CD4-positive, alpha-beta T cell (primary cell): ENCODE data around the gene TXNDC5. TPM values are rescaled to one million over a fixed set of nuclear protein-coding genes. Genes with fewer than 3 reads are reported as not detected.
"Not testable (repeated sequence)": the region's sequence is repeated elsewhere in the genome, so short reads cannot be mapped to it uniquely, and the experiment has no call there.

Experiments
- ATAC-seq: fragments of 200-7000 bp; cut with Tn5 transposase; one replicate; pipeline ENCODE4 v1.10.0; 2022; ENCODE audit warnings: mild to moderate bottlenecking; ENCODE audit not compliant: poor library complexity
- CTCF ChIA-PET: fragments of 350-600 bp; sonication (Branson Sonifier 250); formaldehyde crosslinking; loops from one replicate; lab custom pipeline; 2021; ENCODE audit warnings: antibody characterized with exemption, inconsistent platforms; lab: Charles Lee
- POLR2A ChIA-PET: fragments of 350-600 bp; sonication (Branson Sonifier 250); formaldehyde crosslinking; loops from one replicate; lab custom pipeline; 2021; ENCODE audit warnings: antibody characterized with exemption, inconsistent platforms; lab: Charles Lee
- DNase-seq, 14 experiments: peaks; one replicate each; pipeline ENCODE4 v3.0.0-alpha.2; 2013 to 2020; ENCODE audit warnings: mixed read lengths in 2 of 14
- H3K27ac ChIP-seq, 2 donors: one replicate each; pipeline versions ENCODE4 v1.5.1 to v1.7.0; 2013; ENCODE audit warnings: low read length in 2 of 2, low read depth in 1 of 2, mild to moderate bottlenecking in 1 of 2
- H3K27me3 ChIP-seq, 2 experiments: 1 replicate in 1 of 2; 2 replicates in 1 of 2; pipeline versions ENCODE4 v1.6.1 to v1.7.0; 2013; ENCODE audit warnings: low read length in 2 of 2, control low read depth in 1 of 2, mild to moderate bottlenecking in 1 of 2, moderate library complexity in 1 of 2; ENCODE audit not compliant: insufficient read depth in 2 of 2, control insufficient read depth in 1 of 2
- H3K36me3 ChIP-seq: one replicate; pipeline ENCODE4 v1.6.1; 2013; ENCODE audit warnings: low read length, control low read depth; ENCODE audit not compliant: insufficient read depth
- H3K4me1 ChIP-seq: one replicate; pipeline ENCODE4 v1.6.1; 2013; ENCODE audit warnings: low read length, control low read depth; ENCODE audit not compliant: insufficient read depth
- H3K4me3 ChIP-seq: one replicate; pipeline ENCODE4 v1.5.1; 2013; ENCODE audit warnings: mild to moderate bottlenecking, low read length, moderate library complexity
- H3K9me3 ChIP-seq, 2 experiments: 1 replicate in 1 of 2; 2 replicates in 1 of 2; pipeline versions ENCODE4 v1.6.1 to v1.7.0; 2013; ENCODE audit warnings: low read length in 2 of 2, mild to moderate bottlenecking in 2 of 2, control low read depth in 1 of 2, moderate library complexity in 1 of 2; ENCODE audit not compliant: control insufficient read depth in 1 of 2, insufficient read depth in 1 of 2
- H3K27ac Mint-ChIP-seq: one replicate; pipeline ENCODE4 v1.8.0; 2020; ENCODE audit warnings: mixed read lengths
- H3K27me3 Mint-ChIP-seq: one replicate; pipeline ENCODE4 v1.8.0; 2021; ENCODE audit warnings: mixed read lengths
- H3K36me3 Mint-ChIP-seq: one replicate; pipeline ENCODE4 v1.8.0; 2021; ENCODE audit warnings: low read depth, mixed read lengths
- H3K4me1 Mint-ChIP-seq: one replicate; pipeline ENCODE4 v1.8.0; 2021; ENCODE audit warnings: low read depth, mixed read lengths
- H3K4me3 Mint-ChIP-seq: one replicate; pipeline ENCODE4 v1.8.0; 2020; ENCODE audit warnings: mild to moderate bottlenecking, mixed read lengths
- H3K9me3 Mint-ChIP-seq: one replicate; pipeline ENCODE4 v1.8.0; 2020; ENCODE audit warnings: mixed read lengths
- CTCF ChIP-seq: fragments of 200-600 bp; IDR thresholded peaks from one replicate; pipeline ENCODE4 v1.8.0; 2022; ENCODE audit warnings: antibody characterized with exemption, mild to moderate bottlenecking
- intact Hi-C, 2 experiments: fragments of 100-400 bp; cut with DNase I in 1 of 2; cut with micrococcal nuclease in 1 of 2; formaldehyde crosslinking; loops; one replicate each; pipeline versions ENCODE4 v1.15.1 to v1.9.0; 2023 to 2025; cut with DNase I, micrococcal nuclease
- total RNA-seq, 174 experiments: library from RNA in 2 of 174; stranded (reverse) in 2 of 174; gene quantifications; one replicate each; pipeline ENCODE4 v1.2.3 and lab custom pipeline; 2021 to 2026

The TXNDC5 gene
- total RNA-seq, 2 experiments from 2014 or later: 4.2 to 7.8 TPM

GRCh38 chr6:7899101-7899888 lies 11.3 kb downstream of the TXNDC5 start:
- Mint-ChIP-seq H3K9me3 (no peaks in the 10 kb centered on the region), H3K27me3 (no peaks in the 10 kb centered on the region), H3K4me1 (no peaks in the 10 kb centered on the region), H3K36me3 (peaks cover 87% of the 10 kb centered on the region), H3K27ac (no peak overlapping the region), H3K4me3 (no peak overlapping the region)
- no peak overlapping the region for H3K27ac ChIP-seq
- intact Hi-C loops: loop anchor here in 1 of 2 experiments (2.0 kb wide), 1 partner anchor 320 kb away; no protein-coding TSS in a partner anchor
- no peak overlapping the region for H3K4me3 ChIP-seq
- DNase-seq (peak in 3 of 14 experiments; percentile 6 to 10 (median 7)), ATAC-seq (no peak)
- H3K27me3 ChIP-seq: no peaks in the 10 kb centered on the region
- TF ChIP-seq CTCF: no peak
- POLR2A ChIA-PET: no interaction called here
- H3K36me3 ChIP-seq: peaks cover 72% of the 10 kb centered on the region
- no peaks in the 10 kb centered on the region for H3K9me3 ChIP-seq
- no peaks in the 10 kb centered on the region for H3K4me1 ChIP-seq
- CTCF ChIA-PET: no interaction called here

DNA sequence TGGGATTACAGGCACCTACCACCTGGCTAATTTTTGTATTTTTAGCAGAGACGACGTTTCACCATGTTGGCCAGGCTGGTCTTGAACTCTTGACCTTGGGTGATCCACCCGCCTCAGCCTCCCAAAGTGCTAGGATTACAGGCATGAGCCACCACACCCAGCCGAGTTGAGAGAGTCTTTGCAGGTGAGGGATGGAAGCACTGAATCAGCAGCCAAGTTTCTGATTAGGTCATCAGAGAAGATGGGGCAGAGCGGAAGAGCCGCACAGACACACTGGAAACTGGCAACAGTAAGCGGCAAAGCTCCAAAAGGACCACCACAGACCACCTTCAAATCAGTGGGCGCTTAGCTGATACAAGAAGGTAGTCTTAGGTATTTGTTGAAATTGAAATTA lies 12.4 kb downstream of the TXNDC5 start:
- H3K4me1 Mint-ChIP-seq, H3K9me3 Mint-ChIP-seq, POLR2A ChIA-PET, CTCF ChIA-PET, H3K27ac Mint-ChIP-seq, H3K27me3 ChIP-seq, H3K27ac ChIP-seq, ATAC-seq, DNase-seq, H3K4me3 Mint-ChIP-seq, H3K4me3 ChIP-seq, H3K9me3 ChIP-seq, H3K27me3 Mint-ChIP-seq, H3K4me1 ChIP-seq: not testable (repeated sequence)
- intact Hi-C loops: loop anchor here in 1 of 2 experiments (2.0 kb wide), 1 partner anchor 321 kb away; no protein-coding TSS in a partner anchor
- H3K36me3 ChIP-seq: peaks cover 77% of the 10 kb centered on the region
- H3K36me3 Mint-ChIP-seq: peaks cover 87% of the 10 kb centered on the region

GRCh38 chr6:7897461-7898192 lies 13.0 kb downstream of the TXNDC5 start:
- no peak overlapping the region for H3K27ac Mint-ChIP-seq
- CTCF ChIA-PET: no interaction called here

More at GRCh38 chr6:7897461-7898192, 13.0 kb downstream of the TXNDC5 start:
- Histone ChIP-seq H3K9me3 (no peaks in the 10 kb centered on the region), H3K4me3 (no peak overlapping the region), H3K27me3 (no peaks in the 10 kb centered on the region), H3K4me1 (no peaks in the 10 kb centered on the region), H3K27ac (no peak overlapping the region), H3K36me3 (peaks cover 76% of the 10 kb centered on the region)
- intact Hi-C loops: loop anchor here in 1 of 2 experiments (2.0 kb wide), 1 partner anchor 321 kb away; no protein-coding TSS in a partner anchor
- no peak overlapping the region for H3K4me3 Mint-ChIP-seq
- TF ChIP-seq CTCF: no peak
- no peaks in the 10 kb centered on the region for H3K9me3 Mint-ChIP-seq
- peaks cover 87% of the 10 kb centered on the region for H3K36me3 Mint-ChIP-seq
- POLR2A ChIA-PET: no interaction called here
- no peaks in the 10 kb centered on the region for H3K27me3 Mint-ChIP-seq
- no peaks in the 10 kb centered on the region for H3K4me1 Mint-ChIP-seq
- DNase-seq (no peak), ATAC-seq (no peak)
